IMR-90 (cell line): ENCODE measurements around the gene NUP93. TPM values are rescaled to one million over a fixed set of nuclear protein-coding genes. Genes with fewer than 3 reads are reported as not detected.

Source experiments
- ATAC-seq: fragments of 200-7000 bp; cut with Tn5 transposase; 2 replicates; pipeline ENCODE4 v1.9.1; 2020; ENCODE audit warnings: low read depth, mild to moderate bottlenecking, moderate library complexity
- BruUV-seq: library from RNA; stranded (reverse); fragments of 400-500 nt; replicated peaks from 2 replicates; lab custom pipeline; 2021; lab: Mats Ljungman, UMichigan
- CTCF ChIA-PET: fragments of 300-600 bp; formaldehyde crosslinking; extraction: SDS; loops from one replicate; lab custom pipeline; 2021; ENCODE audit warnings: antibody characterized with exemption; lab: Yijun Ruan, JAX
- POLR2A ChIA-PET: fragments of 300-600 bp; sonication (Branson Sonifier 250); formaldehyde crosslinking; loops from one replicate; lab custom pipeline; 2022; ENCODE audit warnings: antibody characterized with exemption; ENCODE audit not compliant: unreplicated experiment; lab: Charles Lee
- DNase-seq: peaks from one replicate; pipeline ENCODE4 v3.0.0; 2013
- H2AFZ ChIP-seq: replicated peaks from 2 replicates; pipeline ENCODE3; 2013; ENCODE audit warnings: low read length, mild to moderate bottlenecking; ENCODE audit not compliant: poor library complexity
- H2AK5ac ChIP-seq: 2 replicates; pipeline ENCODE4 v1.6.1; 2013; ENCODE audit warnings: low read depth, low read length, inconsistent platforms
- H2AK9ac ChIP-seq: replicated peaks from 2 replicates; pipeline ENCODE3; 2013; ENCODE audit warnings: mild to moderate bottlenecking, low read depth, low read length, moderate library complexity; ENCODE audit not compliant: poor library complexity
- H2BK120ac ChIP-seq: 2 replicates; pipeline ENCODE4 v1.6.1; 2013; ENCODE audit warnings: low read depth, low read length, inconsistent platforms
- H2BK15ac ChIP-seq: 3 replicates; pipeline ENCODE4 v1.6.1; 2013; ENCODE audit warnings: low read depth, low read length, inconsistent platforms
- H2BK20ac ChIP-seq: 2 replicates; pipeline ENCODE4 v1.6.1; 2013; ENCODE audit warnings: low read depth, mild to moderate bottlenecking, inconsistent platforms, low read length, moderate library complexity
- H2BK5ac ChIP-seq: 2 replicates; pipeline ENCODE4 v1.6.1; 2013; ENCODE audit warnings: mild to moderate bottlenecking, low read depth, low read length, inconsistent platforms; ENCODE audit not compliant: poor library complexity, severe bottlenecking
- H3K14ac ChIP-seq: replicated peaks from 2 replicates; pipeline ENCODE4 v1.6.1; 2013; ENCODE audit warnings: low read depth, low read length, inconsistent platforms
- H3K18ac ChIP-seq: 2 replicates; pipeline ENCODE4 v1.6.1; 2013; ENCODE audit warnings: low read depth, low read length, control low read depth
- H3K23ac ChIP-seq: 2 replicates; pipeline ENCODE4 v1.6.1; 2013; ENCODE audit warnings: low read depth, low read length, inconsistent platforms
- H3K27ac ChIP-seq: 2 replicates; pipeline ENCODE4 v1.5.1; 2013; ENCODE audit warnings: mild to moderate bottlenecking, control low read depth, low read length; ENCODE audit not compliant: insufficient read depth
- H3K27me3 ChIP-seq: 2 replicates; pipeline ENCODE4 v1.6.1; 2013; ENCODE audit warnings: low read length; ENCODE audit not compliant: control insufficient read depth, insufficient read depth
- H3K36me3 ChIP-seq: 2 replicates; pipeline ENCODE4 v1.6.1; 2013; ENCODE audit warnings: low read length, mixed read lengths; ENCODE audit not compliant: control insufficient read depth, insufficient read depth
- H3K4ac ChIP-seq: 2 replicates; pipeline ENCODE4 v1.6.1; 2013; ENCODE audit warnings: low read depth, low read length, inconsistent platforms
- H3K4me1 ChIP-seq: 2 replicates; pipeline ENCODE4 v1.6.1; 2013; ENCODE audit warnings: low read length, mixed read lengths; ENCODE audit not compliant: control insufficient read depth, insufficient read depth
- H3K4me2 ChIP-seq: 2 replicates; pipeline ENCODE4 v1.6.1; 2013; ENCODE audit warnings: low read depth, mild to moderate bottlenecking, control low read depth, low read length, moderate library complexity
- H3K4me3 ChIP-seq: 2 replicates; pipeline ENCODE4 v1.5.1; 2013; ENCODE audit warnings: low read depth, mild to moderate bottlenecking, control low read depth, low read length, moderate library complexity; ENCODE audit not compliant: insufficient read depth
- H3K56ac ChIP-seq: 2 replicates; pipeline ENCODE4 v1.6.1; 2013; ENCODE audit warnings: low read length, inconsistent platforms; ENCODE audit not compliant: insufficient read depth; ENCODE audit errors: extremely low read depth
- H3K79me1 ChIP-seq, 2 experiments: 2 replicates each; pipeline ENCODE4 v1.6.1; 2013; ENCODE audit warnings: low read length in 2 of 2, inconsistent platforms in 1 of 2, low read depth in 1 of 2
- H3K9ac ChIP-seq: 2 replicates; pipeline ENCODE4 v1.6.1; 2013; ENCODE audit warnings: low read depth, low read length, control low read depth
- H3K9me1 ChIP-seq: 2 replicates; pipeline ENCODE4 v1.6.1; 2013; ENCODE audit warnings: low read length, inconsistent platforms; ENCODE audit not compliant: insufficient read depth
- H3K9me3 ChIP-seq: 2 replicates; pipeline ENCODE4 v1.6.1; 2013; ENCODE audit warnings: low read length; ENCODE audit not compliant: control insufficient read depth, insufficient read depth
- H4K20me1 ChIP-seq: 2 replicates; pipeline ENCODE4 v1.6.1; 2013; ENCODE audit warnings: low read length, inconsistent platforms; ENCODE audit not compliant: insufficient read depth
- H4K5ac ChIP-seq: 2 replicates; pipeline ENCODE4 v1.6.1; 2013; ENCODE audit warnings: mild to moderate bottlenecking, low read depth, low read length, control low read depth
- H4K8ac ChIP-seq, 2 experiments: 2 replicates each; pipeline ENCODE4 v1.6.1; 2013; ENCODE audit warnings: low read depth in 2 of 2, low read length in 2 of 2, control low read depth in 1 of 2, inconsistent platforms in 1 of 2
- H4K91ac ChIP-seq: 2 replicates; pipeline ENCODE4 v1.6.1; 2013; ENCODE audit warnings: low read depth, low read length, inconsistent platforms; ENCODE audit not compliant: insufficient read depth
- BHLHE40 ChIP-seq: fragments of 150-350 bp; IDR thresholded peaks from 2 replicates; pipeline ENCODE4 v1.6.1; 2016; ENCODE audit warnings: mild to moderate bottlenecking, low read depth, low read length
- CEBPB ChIP-seq: IDR thresholded peaks from 2 replicates; pipeline ENCODE4 v1.6.1; 2012; ENCODE audit warnings: low read depth, low read length, improper control_type of control experiment
- CHD1 ChIP-seq: IDR thresholded peaks from 2 replicates; pipeline ENCODE4 v1.6.1; 2012; ENCODE audit warnings: low read depth, low read length, improper control_type of control experiment
- FOS ChIP-seq: fragments of 150-350 bp; IDR thresholded peaks from 2 replicates; pipeline ENCODE4 v1.6.1; 2016; ENCODE audit warnings: low read depth, low read length
- MAFK ChIP-seq: IDR thresholded peaks from 2 replicates; pipeline ENCODE4 v1.6.1; 2012; ENCODE audit warnings: low read depth, low read length, improper control_type of control experiment
- MXI1 ChIP-seq: IDR thresholded peaks from 2 replicates; pipeline ENCODE4 v1.6.1; 2012; ENCODE audit warnings: low read depth, mild to moderate bottlenecking, low read length, moderate library complexity, borderline replicate concordance
- NFE2L2 ChIP-seq: fragments of 150-350 bp; IDR thresholded peaks from 2 replicates; pipeline ENCODE4 v1.6.1; 2016; ENCODE audit warnings: low read depth, mild to moderate bottlenecking, low read length
- RAD21 ChIP-seq: IDR thresholded peaks from 2 replicates; pipeline ENCODE4 v1.6.1; 2012; ENCODE audit warnings: low read length, improper control_type of control experiment
- RCOR1 ChIP-seq: IDR thresholded peaks from 2 replicates; pipeline ENCODE4 v1.6.1; 2012; ENCODE audit warnings: mild to moderate bottlenecking, low read length, improper control_type of control experiment; ENCODE audit not compliant: insufficient replicate concordance
- RFX5 ChIP-seq: IDR thresholded peaks from 2 replicates; pipeline ENCODE4 v1.8.0; 2012; ENCODE audit warnings: low read depth, mild to moderate bottlenecking, low read length, moderate library complexity
- SMC3 ChIP-seq: fragments of 150-350 bp; IDR thresholded peaks from 2 replicates; pipeline ENCODE4 v1.6.1; 2016; ENCODE audit warnings: low read depth, mild to moderate bottlenecking, antibody characterized with exemption, low read length, moderate library complexity
- WGBS, 2 experiments: methylation state at CpG; one replicate each; pipeline versions ENCODE4 v1.1.5 to v1.1.7; 2013; ENCODE audit warnings: missing lambda C conversion rate in 2 of 2; ENCODE audit not compliant: insufficient read length in 1 of 2; ENCODE audit errors: extremely low coverage in 2 of 2; 5-methylcytosine and 5-hydroxymethylcytosine counted together
- dilution Hi-C: fragments of 300-500 bp; cut with HindIII; formaldehyde crosslinking; loops from one replicate; pipeline ENCODE4 v1.14.3; 2018; ENCODE audit warnings: low sequenced_read_pairs; ENCODE audit not compliant: unreplicated experiment
- in situ Hi-C: fragments of 300-500 bp; cut with MboI; formaldehyde crosslinking; loops from 3 replicates; pipeline ENCODE4 v1.14.3; 2019; ENCODE audit warnings: low sequenced_read_pairs, inconsistent platforms, mixed read lengths
- intact Hi-C: fragments of 100-400 bp; cut with micrococcal nuclease; formaldehyde crosslinking; loops from 2 replicates; pipeline ENCODE4 v1.10.0; 2022
- polyA plus RNA-seq, 3 experiments: library from polyadenylated mRNA; depleted of rRNA; stranded (reverse); fragments of >200 nt; gene quantifications; 2 replicates each; pipeline ENCODE4 v1.2.3, GENCODE V29; 2012; ENCODE audit warnings: low replicate concordance in 1 of 3
- total RNA-seq: library from RNA; depleted of rRNA; stranded (reverse); fragments of >200 nt; gene quantifications from 2 replicates; pipeline ENCODE4 v1.2.3, GENCODE V29; 2012
- TF ChIP-seq, protein P1 (sequence below): fragments of 150-350 bp; IDR thresholded peaks from 2 replicates; pipeline ENCODE4 v1.6.1; 2017; ENCODE audit warnings: mild to moderate bottlenecking, antibody characterized with exemption, low read length, low read depth
- TF ChIP-seq, protein P2 (sequence below): conservative IDR thresholded peaks from 2 replicates; pipeline ENCODE4 v1.5.1; 2012; ENCODE audit warnings: mild to moderate bottlenecking, low read depth, low read length, improper control_type of control experiment

The NUP93 gene
- total and polyA plus RNA-seq, 2 of the 4 experiments (the other 2 are of a cell fraction) = 54.6 to 72.6 TPM

DNA sequence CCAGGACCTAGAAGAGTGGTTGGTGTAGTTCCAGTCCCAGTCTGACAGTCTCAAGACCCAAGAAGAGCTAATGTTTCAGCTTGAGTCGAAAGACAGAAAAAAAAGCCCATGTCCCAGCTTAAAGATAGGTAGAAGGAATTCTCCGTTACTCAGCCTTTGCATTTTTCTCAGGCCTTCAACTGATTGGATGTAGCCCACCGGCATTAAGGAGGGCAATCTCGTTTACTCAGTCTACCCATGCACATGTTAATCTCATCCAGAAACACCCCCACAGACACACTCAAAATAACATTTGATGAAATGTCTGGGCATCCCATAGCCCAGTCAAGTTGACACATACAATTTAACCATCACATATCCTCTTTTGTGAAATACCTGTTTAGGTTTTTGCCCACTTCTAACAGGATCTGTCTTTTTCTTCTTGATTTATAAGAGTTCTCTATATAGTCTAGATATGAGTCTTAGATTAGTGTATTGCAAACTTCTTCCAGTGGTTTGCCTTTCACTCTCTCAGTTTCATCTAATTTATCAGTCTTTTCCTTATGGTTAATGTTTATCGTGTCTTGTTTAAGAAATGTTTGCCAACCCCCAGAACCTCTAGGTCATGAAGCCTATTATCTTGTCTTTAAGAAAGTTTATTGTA is 7.6 kb upstream of the NUP93 start:
- no peak overlapping the region for H3K23ac ChIP-seq
- no peak overlapping the region for H3K4ac ChIP-seq
- no peaks in the 10 kb centered on the region for H3K79me1 ChIP-seq
- H2AFZ ChIP-seq = no peak overlapping the region
- H3K4me3 ChIP-seq = no peak overlapping the region
- in situ Hi-C loops = loop anchor here (25.0 kb wide), 1 partner anchor 785 kb away; no protein-coding TSS in a partner anchor
- H2AK5ac ChIP-seq = no peak overlapping the region
- dilution Hi-C loops = no loop called here
- no peak overlapping the region for H2BK15ac ChIP-seq
- H2AK9ac ChIP-seq = no peak overlapping the region
- intact Hi-C loops = no loop called here
- no peak overlapping the region for H4K91ac ChIP-seq
- H3K4me1 ChIP-seq = no peaks in the 10 kb centered on the region
- TF ChIP-seq SMC3 (no peak), MAFK (no peak), RCOR1 (no peak), FOS (no peak), MXI1 (no peak), CEBPB (no peak), NFE2L2 (no peak), RFX5 (no peak), RAD21 (no peak), CHD1 (no peak), BHLHE40 (no peak)
- TF ChIP-seq, protein P1, sequence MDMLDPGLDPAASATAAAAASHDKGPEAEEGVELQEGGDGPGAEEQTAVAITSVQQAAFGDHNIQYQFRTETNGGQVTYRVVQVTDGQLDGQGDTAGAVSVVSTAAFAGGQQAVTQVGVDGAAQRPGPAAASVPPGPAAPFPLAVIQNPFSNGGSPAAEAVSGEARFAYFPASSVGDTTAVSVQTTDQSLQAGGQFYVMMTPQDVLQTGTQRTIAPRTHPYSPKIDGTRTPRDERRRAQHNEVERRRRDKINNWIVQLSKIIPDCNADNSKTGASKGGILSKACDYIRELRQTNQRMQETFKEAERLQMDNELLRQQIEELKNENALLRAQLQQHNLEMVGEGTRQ = no peak
- TF ChIP-seq, protein P2, sequence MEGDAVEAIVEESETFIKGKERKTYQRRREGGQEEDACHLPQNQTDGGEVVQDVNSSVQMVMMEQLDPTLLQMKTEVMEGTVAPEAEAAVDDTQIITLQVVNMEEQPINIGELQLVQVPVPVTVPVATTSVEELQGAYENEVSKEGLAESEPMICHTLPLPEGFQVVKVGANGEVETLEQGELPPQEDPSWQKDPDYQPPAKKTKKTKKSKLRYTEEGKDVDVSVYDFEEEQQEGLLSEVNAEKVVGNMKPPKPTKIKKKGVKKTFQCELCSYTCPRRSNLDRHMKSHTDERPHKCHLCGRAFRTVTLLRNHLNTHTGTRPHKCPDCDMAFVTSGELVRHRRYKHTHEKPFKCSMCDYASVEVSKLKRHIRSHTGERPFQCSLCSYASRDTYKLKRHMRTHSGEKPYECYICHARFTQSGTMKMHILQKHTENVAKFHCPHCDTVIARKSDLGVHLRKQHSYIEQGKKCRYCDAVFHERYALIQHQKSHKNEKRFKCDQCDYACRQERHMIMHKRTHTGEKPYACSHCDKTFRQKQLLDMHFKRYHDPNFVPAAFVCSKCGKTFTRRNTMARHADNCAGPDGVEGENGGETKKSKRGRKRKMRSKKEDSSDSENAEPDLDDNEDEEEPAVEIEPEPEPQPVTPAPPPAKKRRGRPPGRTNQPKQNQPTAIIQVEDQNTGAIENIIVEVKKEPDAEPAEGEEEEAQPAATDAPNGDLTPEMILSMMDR = no peak
- no peak overlapping the region for H3K18ac ChIP-seq
- ChIA-PET CTCF (no interaction called here), POLR2A (no interaction called here)
- H3K56ac ChIP-seq = no peak overlapping the region
- H3K27ac ChIP-seq = no peak overlapping the region
- no peak overlapping the region for H4K8ac ChIP-seq
- 0 out of 2 replicates have a peak, but pooled peaks cover 2% of the 10 kb centered on the region for H3K9me3 ChIP-seq
- H2BK5ac ChIP-seq = no peak overlapping the region
- no peak for ATAC-seq
- BruUV-seq = no TSS peak
- no CpG with 5 or more reads among the region's 5 CpGs for WGBS, 2 experiments
- H3K27me3 ChIP-seq = peaks cover 3% of the 10 kb centered on the region
- no peak overlapping the region for H3K9ac ChIP-seq
- H3K36me3 ChIP-seq = no peaks in the 10 kb centered on the region
- H4K5ac ChIP-seq = no peak overlapping the region
- DNase-seq = no peak
- H3K9me1 ChIP-seq = no peaks in the 10 kb centered on the region
- no peak overlapping the region for H2BK20ac ChIP-seq
- no peak overlapping the region for H2BK120ac ChIP-seq
- no peaks in the 10 kb centered on the region for H4K20me1 ChIP-seq
- H3K4me2 ChIP-seq = no peak overlapping the region
- no peak overlapping the region for H3K14ac ChIP-seq
